ENCODE results near the gene PDE4D. TPM values are rescaled to one million over a fixed set of nuclear protein-coding genes. Genes with fewer than 3 reads are reported as not detected.

PDE4D gene
- total RNA-seq, 1 experiment from 2014 or later, result 2.4 TPM

DNA sequence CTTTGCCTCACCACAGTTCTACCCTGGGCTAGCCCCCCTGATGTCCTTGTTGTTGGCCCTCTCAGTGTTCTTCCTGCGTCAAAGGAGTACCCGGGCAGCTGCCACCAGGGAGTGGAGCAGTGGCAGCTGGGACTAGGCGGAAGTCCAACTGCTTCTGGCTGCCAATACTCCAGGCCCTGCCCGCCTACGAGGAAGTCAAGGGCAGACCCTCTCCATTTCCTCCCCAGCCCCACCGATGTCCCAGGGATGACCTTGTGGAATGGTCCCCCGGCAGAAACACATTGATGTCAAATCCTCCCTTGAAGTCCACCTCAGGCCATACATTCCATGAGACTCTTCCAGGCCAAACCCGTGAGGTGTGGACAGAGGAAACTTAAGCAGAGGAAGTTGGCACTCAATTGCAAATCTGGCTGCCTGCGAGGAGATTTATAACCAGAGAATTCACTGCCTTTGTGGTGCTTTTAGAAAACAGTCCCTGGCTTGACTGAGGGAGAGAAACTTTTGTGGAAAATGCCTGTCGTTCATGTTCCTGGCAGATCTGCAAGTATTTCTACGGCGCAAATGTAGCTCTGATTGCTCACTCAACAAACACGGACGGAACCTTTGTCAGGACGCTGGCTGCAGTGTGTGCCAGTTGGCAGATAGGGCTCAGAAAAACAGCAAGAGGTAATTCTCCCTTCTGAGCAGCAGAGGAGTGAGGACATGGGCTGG lies 970.9 kb downstream of the PDE4D start:
- ChIA-PET CTCF (no interaction called here), POLR2A (no interaction called here)
- intact Hi-C loops (cut with micrococcal nuclease; ENCODE audit: unreplicated experiment), result no loop called here
- Histone ChIP-seq H3K27me3 (ENCODE audit: control insufficient read depth, insufficient read depth, low read length) (no peaks in the 10 kb centered on the region), H3K9me3 (ENCODE audit: control insufficient read depth, insufficient read depth, low read depth, low read length) (no peaks in the 10 kb centered on the region), H3K4me3 (ENCODE audit: low read depth in 2 of 2, low read length in 2 of 2) (no peak overlapping the region), H3K4me1 (ENCODE audit: control insufficient read depth, insufficient read depth, low read length) (no peaks in the 10 kb centered on the region), H3K27ac (ENCODE audit: low read length) (no peak overlapping the region), H3K36me3 (ENCODE audit: control insufficient read depth, insufficient read depth, low read length) (no peaks in the 10 kb centered on the region)
- TF ChIP-seq, protein P1, sequence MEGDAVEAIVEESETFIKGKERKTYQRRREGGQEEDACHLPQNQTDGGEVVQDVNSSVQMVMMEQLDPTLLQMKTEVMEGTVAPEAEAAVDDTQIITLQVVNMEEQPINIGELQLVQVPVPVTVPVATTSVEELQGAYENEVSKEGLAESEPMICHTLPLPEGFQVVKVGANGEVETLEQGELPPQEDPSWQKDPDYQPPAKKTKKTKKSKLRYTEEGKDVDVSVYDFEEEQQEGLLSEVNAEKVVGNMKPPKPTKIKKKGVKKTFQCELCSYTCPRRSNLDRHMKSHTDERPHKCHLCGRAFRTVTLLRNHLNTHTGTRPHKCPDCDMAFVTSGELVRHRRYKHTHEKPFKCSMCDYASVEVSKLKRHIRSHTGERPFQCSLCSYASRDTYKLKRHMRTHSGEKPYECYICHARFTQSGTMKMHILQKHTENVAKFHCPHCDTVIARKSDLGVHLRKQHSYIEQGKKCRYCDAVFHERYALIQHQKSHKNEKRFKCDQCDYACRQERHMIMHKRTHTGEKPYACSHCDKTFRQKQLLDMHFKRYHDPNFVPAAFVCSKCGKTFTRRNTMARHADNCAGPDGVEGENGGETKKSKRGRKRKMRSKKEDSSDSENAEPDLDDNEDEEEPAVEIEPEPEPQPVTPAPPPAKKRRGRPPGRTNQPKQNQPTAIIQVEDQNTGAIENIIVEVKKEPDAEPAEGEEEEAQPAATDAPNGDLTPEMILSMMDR (IDR thresholded peaks at IDR 0.05), result no peak
- TF ChIP-seq, protein P2, sequence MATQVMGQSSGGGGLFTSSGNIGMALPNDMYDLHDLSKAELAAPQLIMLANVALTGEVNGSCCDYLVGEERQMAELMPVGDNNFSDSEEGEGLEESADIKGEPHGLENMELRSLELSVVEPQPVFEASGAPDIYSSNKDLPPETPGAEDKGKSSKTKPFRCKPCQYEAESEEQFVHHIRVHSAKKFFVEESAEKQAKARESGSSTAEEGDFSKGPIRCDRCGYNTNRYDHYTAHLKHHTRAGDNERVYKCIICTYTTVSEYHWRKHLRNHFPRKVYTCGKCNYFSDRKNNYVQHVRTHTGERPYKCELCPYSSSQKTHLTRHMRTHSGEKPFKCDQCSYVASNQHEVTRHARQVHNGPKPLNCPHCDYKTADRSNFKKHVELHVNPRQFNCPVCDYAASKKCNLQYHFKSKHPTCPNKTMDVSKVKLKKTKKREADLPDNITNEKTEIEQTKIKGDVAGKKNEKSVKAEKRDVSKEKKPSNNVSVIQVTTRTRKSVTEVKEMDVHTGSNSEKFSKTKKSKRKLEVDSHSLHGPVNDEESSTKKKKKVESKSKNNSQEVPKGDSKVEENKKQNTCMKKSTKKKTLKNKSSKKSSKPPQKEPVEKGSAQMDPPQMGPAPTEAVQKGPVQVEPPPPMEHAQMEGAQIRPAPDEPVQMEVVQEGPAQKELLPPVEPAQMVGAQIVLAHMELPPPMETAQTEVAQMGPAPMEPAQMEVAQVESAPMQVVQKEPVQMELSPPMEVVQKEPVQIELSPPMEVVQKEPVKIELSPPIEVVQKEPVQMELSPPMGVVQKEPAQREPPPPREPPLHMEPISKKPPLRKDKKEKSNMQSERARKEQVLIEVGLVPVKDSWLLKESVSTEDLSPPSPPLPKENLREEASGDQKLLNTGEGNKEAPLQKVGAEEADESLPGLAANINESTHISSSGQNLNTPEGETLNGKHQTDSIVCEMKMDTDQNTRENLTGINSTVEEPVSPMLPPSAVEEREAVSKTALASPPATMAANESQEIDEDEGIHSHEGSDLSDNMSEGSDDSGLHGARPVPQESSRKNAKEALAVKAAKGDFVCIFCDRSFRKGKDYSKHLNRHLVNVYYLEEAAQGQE (IDR thresholded peaks at IDR 0.05; ENCODE audit: insufficient read depth in 1 of 2, low read depth in 2 of 2, low read length in 1 of 2), result no peak
- TF ChIP-seq SIN3A (IDR thresholded peaks at IDR 0.05; ENCODE audit: borderline replicate concordance, insufficient read depth, low read depth, low read length), result no peak
- TF ChIP-seq TCF7L2 (IDR thresholded peaks at IDR 0.05; ENCODE audit: low read depth, low read length), result no peak
- TF ChIP-seq POLR2AphosphoS5 (IDR thresholded peaks at IDR 0.05; ENCODE audit: low read depth, low read length), result no peak
- BruUV-seq (replicated peaks), result no TSS peak
- ATAC-seq (no peak), DNase-seq (ENCODE audit: low read depth, low spot score) (no peak)
- in situ Hi-C loops (cut with HindIII; ENCODE audit: low pct_unique_long_range_greater_than_20kb, low sequenced_read_pairs), result no loop called here

DNA sequence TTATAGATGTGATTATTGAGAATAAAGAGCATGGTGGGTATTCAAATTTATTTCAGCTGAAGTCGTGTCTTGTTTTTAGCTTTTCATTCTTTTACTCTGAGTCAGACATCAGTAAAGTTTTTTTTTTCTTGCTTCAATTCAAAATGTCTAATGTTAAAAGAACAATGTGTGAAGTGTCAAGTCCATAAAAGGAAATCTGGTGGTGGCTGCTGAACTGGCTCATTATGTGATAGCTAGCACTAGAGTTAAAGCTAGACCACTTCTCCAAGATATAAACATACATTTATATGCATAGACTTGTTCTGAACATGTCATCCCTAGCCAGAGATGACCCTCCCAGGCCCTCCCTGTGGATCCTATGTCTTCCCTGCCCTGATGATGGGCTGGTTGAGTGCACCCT lies 972.4 kb downstream of the PDE4D start:
- ChIA-PET CTCF (no interaction called here), POLR2A (no interaction called here)
- no peak for ATAC-seq
- Histone ChIP-seq H3K27ac (ENCODE audit: low read length) (no peak overlapping the region), H3K36me3 (ENCODE audit: control insufficient read depth, insufficient read depth, low read length) (no peaks in the 10 kb centered on the region), H3K27me3 (ENCODE audit: control insufficient read depth, insufficient read depth, low read length) (no peaks in the 10 kb centered on the region), H3K4me3 (ENCODE audit: low read depth in 2 of 2, low read length in 2 of 2) (no peak overlapping the region), H3K9me3 (ENCODE audit: control insufficient read depth, insufficient read depth, low read depth, low read length) (no peaks in the 10 kb centered on the region), H3K4me1 (ENCODE audit: control insufficient read depth, insufficient read depth, low read length) (no peaks in the 10 kb centered on the region)
- no peak for TF ChIP-seq POLR2AphosphoS5 (IDR thresholded peaks at IDR 0.05; ENCODE audit: low read depth, low read length)
- TF ChIP-seq TCF7L2 (IDR thresholded peaks at IDR 0.05; ENCODE audit: low read depth, low read length), result no peak
- TF ChIP-seq, protein P2 (IDR thresholded peaks at IDR 0.05; ENCODE audit: insufficient read depth in 1 of 2, low read depth in 2 of 2, low read length in 1 of 2), result no peak
- no peak for TF ChIP-seq SIN3A (IDR thresholded peaks at IDR 0.05; ENCODE audit: borderline replicate concordance, insufficient read depth, low read depth, low read length)
- TF ChIP-seq, protein P1 (IDR thresholded peaks at IDR 0.05), result no peak
- DNase-seq (ENCODE audit: low read depth, low spot score), result no peak
- BruUV-seq (replicated peaks), result no TSS peak
- in situ Hi-C loops (cut with HindIII; ENCODE audit: low pct_unique_long_range_greater_than_20kb, low sequenced_read_pairs), result no loop called here
- intact Hi-C loops (cut with micrococcal nuclease; ENCODE audit: unreplicated experiment), result no loop called here
